BJ (cell line): ENCODE results near the gene HMGCL. TPM values are rescaled to one million over a fixed set of nuclear protein-coding genes. Genes with fewer than 3 reads are reported as not detected.
"Not testable (repeated sequence)": the region's sequence is repeated elsewhere in the genome, so short reads cannot be mapped to it uniquely, and the experiment has no call there.

Source experiments
- CTCF ChIA-PET: fragments of 350-600 bp; formaldehyde crosslinking; extraction: SDS; loops from one replicate; lab custom pipeline; 2021; ENCODE audit warnings: antibody characterized with exemption, inconsistent platforms; lab: Yijun Ruan, JAX
- POLR2A ChIA-PET: fragments of 300-600 bp; sonication (Branson Sonifier 250); formaldehyde crosslinking; extraction: SDS; loops from one replicate; lab custom pipeline; 2021; ENCODE audit warnings: antibody characterized with exemption; lab: Charles Lee
- DNase-seq: peaks from one replicate; pipeline ENCODE4 v3.0.0-alpha.2; 2011; ENCODE audit warnings: low read depth
- H3K27me3 ChIP-seq: 2 replicates; pipeline ENCODE4 v1.6.0; 2011; ENCODE audit warnings: low read length; ENCODE audit not compliant: control insufficient read depth, insufficient read depth
- H3K36me3 ChIP-seq: 2 replicates; pipeline ENCODE4 v1.5.1; 2011; ENCODE audit warnings: low read length; ENCODE audit not compliant: control insufficient read depth, insufficient read depth
- H3K4me3 ChIP-seq: 2 replicates; pipeline ENCODE4 v1.5.1; 2011; ENCODE audit warnings: low read depth, mild to moderate bottlenecking, control low read depth, low read length
- CTCF ChIP-seq: IDR thresholded peaks from 2 replicates; pipeline ENCODE4 v1.5.1; 2011; ENCODE audit warnings: low read depth, mild to moderate bottlenecking, control low read depth, inconsistent platforms, low read length, moderate library complexity; ENCODE audit not compliant: insufficient read depth
- polyA plus RNA-seq: library from polyadenylated mRNA; depleted of rRNA; stranded (reverse); fragments of >200 nt; gene quantifications from 2 replicates; pipeline ENCODE4 v1.2.3, GENCODE V29; 2011

Gene HMGCL
- polyA plus RNA-seq, 1 experiment = 41.7 TPM

- DNase-seq = no peak
- peak; percentile 14; the same call in 1 of the 2 replicates for TF ChIP-seq CTCF
- H3K4me3 ChIP-seq = no peak overlapping the region
- ChIA-PET POLR2A (no interaction called here), CTCF (interaction anchor here (0.9 to 4.6 kb wide), 5 partner anchors 10 to 229 kb away, joined by 3 to 38 read pairs (median 4); no protein-coding TSS in a partner anchor)
- H3K27me3 ChIP-seq = no peaks in the 10 kb centered on the region
- peaks cover 12% of the 10 kb centered on the region for H3K36me3 ChIP-seq
Observed at GRCh38 chr1:23798662-23799142, 26.5 kb downstream of the HMGCL start.

- no peak for TF ChIP-seq CTCF
- DNase-seq = no peak
- ChIA-PET POLR2A (no interaction called here), CTCF (interaction anchor here (0.9 to 4.6 kb wide), 5 partner anchors 13 to 230 kb away, joined by 3 to 38 read pairs (median 7); no protein-coding TSS in a partner anchor)
- no peak overlapping the region for H3K4me3 ChIP-seq
- H3K27me3 ChIP-seq = no peaks in the 10 kb centered on the region
- H3K36me3 ChIP-seq = peaks cover 15% of the 10 kb centered on the region
Observed at GRCh38 chr1:23797478-23798448, 27.5 kb downstream of the HMGCL start.

DNA sequence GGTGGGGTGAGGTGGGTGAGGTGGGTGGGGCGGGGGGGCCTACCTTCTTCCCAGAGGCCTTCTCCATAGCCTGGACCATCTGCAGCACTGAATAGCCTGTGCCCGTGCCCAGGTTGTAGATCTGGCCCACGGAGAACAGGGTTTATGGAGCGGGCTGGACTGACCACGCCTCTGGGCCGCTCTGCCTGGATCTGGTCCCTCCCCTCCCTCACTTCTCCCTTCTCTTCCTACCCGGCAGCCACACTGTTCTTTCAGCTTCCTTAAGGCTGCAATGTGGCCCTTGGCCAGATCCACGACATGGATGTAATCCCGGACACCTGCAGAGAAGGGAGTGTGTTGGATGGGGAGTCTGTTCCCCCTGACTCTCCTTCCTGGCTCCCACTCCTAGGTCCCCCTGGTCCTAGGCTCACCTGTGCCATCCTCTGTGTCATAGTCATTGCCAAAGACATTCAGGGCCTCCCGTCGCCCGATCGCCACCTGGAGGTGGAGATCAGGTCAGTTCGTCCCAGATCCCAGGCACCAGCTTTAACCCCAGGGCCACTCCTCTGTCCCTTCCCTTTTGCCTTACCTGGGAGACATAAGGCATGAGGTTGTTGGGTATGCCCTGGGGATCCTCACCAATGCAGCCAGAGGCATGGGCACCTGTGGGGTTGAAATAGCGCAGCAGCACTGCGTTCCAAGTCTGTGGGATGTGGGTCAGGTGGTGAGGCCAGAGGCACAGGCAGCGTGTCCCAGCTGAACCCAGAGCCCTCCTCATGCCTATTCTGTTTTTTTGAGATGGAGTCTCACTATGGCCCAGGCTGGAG, 28.6 kb downstream of the HMGCL start:
- Histone ChIP-seq H3K36me3 (peaks cover 15% of the 10 kb centered on the region), H3K4me3 (no peak overlapping the region), H3K27me3 (no peaks in the 10 kb centered on the region)
- no peak for TF ChIP-seq CTCF
- ChIA-PET POLR2A (no interaction called here), CTCF (interaction anchor here (0.9 to 1.6 kb wide), 2 partner anchors 14 to 25 kb away, joined by 3 to 7 read pairs; no protein-coding TSS in a partner anchor)
- DNase-seq = no peak

DNA sequence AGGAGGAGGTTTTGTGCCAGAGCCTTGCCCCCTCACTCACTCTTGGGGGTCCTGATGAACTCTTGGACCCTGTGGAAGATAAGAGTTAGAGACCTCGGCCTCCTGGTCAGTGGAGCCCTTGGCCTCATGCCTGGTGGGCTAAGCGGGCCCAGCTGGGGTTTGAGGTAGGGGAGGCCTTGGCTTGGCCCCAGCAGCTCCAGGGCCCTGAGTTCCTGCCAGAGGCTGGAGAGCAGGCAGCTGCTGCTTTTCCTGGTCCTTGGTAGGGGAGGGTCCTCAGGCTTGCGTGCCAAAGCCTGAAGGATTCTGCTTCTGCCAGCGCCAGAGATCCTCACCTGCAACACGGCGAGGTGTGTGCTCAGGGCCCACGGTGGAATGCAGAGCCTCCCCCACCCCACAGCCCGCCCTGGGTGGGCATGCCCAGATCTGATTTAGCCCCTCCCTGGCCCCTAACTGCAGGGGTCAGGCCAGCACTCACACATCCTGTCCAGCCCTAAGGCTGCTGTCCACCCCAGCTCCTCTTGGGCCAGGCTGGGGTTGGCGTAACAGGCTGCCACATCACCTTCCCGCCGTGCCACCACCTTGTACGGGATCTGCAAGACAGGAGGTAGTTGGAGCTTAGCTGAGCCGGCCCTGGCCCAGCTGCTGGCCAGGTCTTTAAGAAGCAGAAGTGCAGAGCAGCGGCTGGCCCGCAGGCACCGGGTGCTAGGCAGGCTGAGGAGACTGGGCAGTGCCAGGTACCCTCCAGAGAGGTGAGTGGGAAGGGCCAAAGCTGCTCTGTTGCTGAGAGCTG, 29.4 kb downstream of the HMGCL start:
- Histone ChIP-seq H3K36me3 (peaks cover 15% of the 10 kb centered on the region), H3K27me3 (no peaks in the 10 kb centered on the region), H3K4me3 (no peak overlapping the region)
- CTCF ChIA-PET = interaction anchor here (0.8 to 1.6 kb wide), 2 partner anchors 24 kb away, joined by 3 to 7 read pairs; no protein-coding TSS in a partner anchor
- POLR2A ChIA-PET = no interaction called here
- no peak for DNase-seq
- no peak for TF ChIP-seq CTCF

GRCh38 chr1:23794732-23795182, 30.5 kb downstream of the HMGCL start:
- H3K27me3 ChIP-seq, CTCF ChIA-PET, POLR2A ChIA-PET, DNase-seq, H3K4me3 ChIP-seq: not testable (repeated sequence)
- peaks cover 15% of the 10 kb centered on the region for H3K36me3 ChIP-seq
